AG20443 (cell line): ENCODE results near the gene RBM26.

Source experiments
- DNase-seq: peaks from one replicate; pipeline ENCODE4 v3.0.0; 2012; ENCODE audit warnings: low spot score, mixed read lengths

RBM26 gene

DNA sequence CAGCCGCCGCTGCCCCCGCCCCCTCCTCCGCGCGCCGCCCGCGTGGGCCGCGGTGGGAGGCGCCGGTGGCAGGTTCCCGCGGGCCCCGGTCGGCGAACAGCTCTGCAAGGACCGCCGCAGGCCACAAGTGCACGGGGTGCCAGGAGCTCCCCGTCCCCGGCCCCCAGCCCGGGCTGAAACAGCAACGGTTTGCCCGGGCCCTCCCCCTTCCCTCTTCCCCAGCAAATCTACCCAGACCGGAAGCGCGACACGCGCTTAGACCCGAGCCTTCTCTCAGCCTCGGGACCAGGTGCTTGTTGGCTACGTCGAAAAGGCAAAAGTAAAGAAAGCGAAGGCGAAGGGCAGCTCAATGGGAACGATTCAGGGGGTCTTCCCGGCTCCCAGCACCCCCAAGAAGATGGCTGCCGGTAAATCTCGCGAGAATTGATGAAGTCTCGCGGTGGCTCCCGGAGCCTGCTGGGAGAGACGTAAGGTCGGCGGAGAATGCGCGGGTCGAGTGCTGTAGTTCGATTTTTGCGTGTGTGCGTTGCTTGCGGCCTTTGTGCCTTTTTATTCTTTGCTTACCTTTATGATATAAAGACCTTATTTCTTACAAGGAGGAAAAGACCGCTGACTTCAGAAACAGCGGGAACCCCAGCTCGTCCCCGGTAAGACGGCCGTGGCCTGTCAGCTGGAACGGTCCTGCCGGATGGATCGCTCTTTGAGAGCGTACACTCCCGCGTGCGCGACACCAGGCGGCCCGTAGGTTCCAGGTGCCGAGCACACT is at the start of gene RBM26:
RBM26 (minus strand) TSS at position 425 of the 766 bp plus-strand sequence. CDS start 481 bp downstream, outside the sequence.
- peak; percentile 97 for DNase-seq

DNA sequence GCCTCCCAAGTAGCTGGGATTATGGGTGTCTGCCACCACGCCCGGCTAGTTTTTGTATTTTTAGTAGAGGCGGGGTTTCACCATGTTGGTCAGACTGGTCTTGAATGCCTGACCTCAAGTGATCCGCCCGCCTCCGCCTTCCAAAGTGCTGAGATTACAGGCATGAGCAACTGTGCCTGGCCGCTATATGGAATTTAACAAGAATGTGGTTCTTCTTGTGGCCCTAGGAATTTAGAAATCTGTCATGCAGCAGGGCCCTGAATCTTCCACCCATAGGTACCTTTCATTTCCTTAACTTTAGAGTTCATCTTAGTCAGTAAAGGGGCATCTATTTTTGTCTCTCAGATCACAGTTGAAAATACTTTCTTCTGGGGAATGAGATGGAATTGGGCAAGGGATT is 49.3 kb upstream of the RBM26 start:
- DNase-seq = no peak

- no peak for DNase-seq
Observed at GRCh38 chr13:79452239-79452913, 46.3 kb upstream of the RBM26 start.

DNA sequence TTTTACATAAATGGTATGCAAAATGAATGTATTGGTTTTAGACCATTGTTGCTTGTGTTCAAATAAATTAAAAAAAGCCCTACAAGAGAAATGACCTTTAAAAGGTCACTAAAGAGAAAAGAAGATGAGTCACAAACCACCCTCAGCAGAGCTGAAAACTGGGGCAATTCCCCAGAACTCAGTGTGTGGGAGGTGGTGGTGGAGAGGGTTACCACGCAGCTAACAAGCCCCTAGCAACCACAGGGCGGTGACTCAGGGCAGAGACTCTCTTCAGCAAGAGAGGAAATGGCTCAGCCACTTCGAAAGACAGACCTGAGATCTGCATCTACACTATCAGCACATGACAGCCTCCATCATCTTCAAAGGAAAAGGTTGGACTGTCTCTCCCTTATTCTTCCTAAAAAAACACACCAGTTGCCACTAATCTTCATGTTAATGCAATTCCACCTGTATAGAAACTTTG is 45.5 kb upstream of the RBM26 start:
- peak; percentile 91 for DNase-seq

GRCh38 chr13:79450110-79450509 is 44.1 kb upstream of the RBM26 start:
- DNase-seq = no peak

DNA sequence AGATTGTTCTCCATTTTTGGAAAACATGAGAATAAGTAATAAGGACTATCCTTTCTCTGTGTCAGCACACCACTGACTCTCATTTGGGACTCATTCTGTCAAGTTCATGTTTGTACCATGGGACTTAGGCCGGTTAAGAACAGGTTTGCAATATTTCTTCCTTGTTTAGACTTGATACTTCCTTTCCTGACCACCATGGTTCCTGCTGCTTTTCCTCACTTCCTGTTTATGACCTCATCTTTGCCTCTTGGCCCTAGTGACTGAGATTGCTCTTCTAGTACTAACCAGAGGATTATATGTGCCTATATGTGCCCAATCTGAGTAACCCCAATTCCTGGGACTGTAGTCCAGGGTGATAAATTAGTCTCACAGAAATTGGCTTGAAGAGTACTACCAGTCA is 42.4 kb upstream of the RBM26 start:
- no peak for DNase-seq

DNA sequence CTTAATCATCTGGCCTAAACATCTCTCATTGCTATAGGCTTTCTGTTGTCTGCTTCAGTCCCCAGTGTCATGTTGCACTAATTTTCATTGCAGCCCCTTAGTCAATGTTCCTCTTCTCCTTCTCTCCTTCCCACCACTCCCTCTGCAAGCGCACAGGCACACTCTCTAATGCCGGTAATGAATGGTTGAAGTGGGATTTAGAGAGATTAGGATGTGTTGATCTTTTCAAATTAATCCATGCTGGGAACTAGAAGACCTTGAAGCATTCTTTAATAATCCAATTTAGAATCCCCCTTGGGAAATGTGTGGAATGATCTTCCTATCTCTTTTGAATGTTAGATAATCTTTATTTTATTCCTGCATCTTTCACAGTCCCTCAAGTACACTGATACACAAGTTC is 41.7 kb upstream of the RBM26 start:
- no peak for DNase-seq

DNA sequence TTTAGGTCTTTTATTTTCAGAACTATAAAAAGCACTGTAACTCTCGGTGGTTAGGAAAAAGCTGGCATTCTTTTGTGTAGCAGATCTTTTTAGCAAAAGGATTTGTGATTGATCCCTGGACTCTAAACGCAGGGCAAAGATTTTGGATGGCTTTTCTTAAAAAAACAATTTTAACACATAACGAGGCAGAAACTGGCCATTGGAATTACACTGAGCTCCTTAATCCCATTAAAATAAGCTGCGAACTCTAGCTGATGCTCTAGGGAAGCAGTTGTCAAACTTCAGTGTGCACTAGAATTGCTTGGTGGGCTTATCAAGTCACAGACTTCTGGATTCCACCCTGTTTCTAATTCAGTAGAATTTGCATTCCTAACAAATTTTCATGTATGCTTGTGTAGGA is 41.1 kb upstream of the RBM26 start:
- no peak for DNase-seq

GRCh38 chr13:79445968-79446645 is 40.1 kb upstream of the RBM26 start:
- no peak for DNase-seq

DNA sequence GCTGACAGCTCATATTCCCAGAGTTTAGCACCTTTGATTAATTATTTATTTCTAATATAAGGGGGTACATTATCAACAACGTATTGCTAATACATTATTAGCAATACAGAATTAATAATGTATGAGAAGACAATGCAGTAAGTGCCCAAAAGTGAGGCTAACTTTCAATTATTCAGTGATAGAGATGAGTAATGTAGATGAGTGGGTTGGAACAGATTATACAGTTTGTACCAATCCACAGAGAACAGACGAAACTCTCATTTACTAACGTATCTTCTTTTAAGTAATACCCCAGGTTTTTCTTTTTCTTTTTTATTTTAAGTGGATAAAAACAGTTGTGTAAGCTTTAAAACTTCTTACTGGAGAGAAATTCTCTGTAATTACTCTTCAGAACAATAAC is 36.7 kb upstream of the RBM26 start:
- DNase-seq = no peak

DNA sequence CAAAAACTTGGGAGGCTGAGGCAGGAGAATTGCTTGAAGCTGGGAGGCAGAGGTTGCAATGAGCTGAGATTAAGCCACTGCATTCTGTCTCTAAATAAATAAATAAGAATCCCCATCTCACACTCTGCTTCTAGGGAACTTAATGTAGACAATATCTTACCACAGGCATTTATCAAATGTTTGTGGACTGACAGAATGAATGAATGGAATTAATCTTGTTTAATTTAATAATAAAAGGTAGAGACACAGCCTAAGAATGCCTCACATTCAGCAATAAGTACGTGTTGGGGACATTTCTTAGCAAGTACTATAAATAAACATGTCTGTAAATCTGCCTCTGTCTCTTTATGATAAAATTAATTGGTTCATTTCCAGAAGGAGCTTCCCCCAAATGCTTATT is 36.2 kb upstream of the RBM26 start:
- no peak for DNase-seq

- DNase-seq = no peak
Observed at GRCh38 chr13:79440958-79441528, 35.0 kb upstream of the RBM26 start.

DNA sequence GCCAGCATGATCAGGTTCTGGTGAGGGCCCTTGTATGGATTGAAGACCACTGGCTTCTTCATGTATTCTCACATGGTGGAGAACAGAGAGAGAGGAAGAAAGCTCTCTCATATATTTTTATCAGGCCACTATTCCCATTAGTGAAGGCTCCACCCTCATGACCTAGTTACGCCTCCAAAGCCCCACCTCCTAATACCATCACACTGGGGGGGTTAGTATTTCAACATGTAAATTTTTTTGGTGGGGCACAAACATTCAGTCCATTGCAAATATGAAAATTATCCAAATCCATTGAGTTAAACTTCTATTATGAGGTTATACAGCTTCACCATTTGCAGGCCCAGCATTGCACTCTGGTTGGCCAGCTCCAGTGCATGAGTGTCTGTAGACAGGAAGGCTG is 33.2 kb upstream of the RBM26 start:
- DNase-seq = no peak

DNA sequence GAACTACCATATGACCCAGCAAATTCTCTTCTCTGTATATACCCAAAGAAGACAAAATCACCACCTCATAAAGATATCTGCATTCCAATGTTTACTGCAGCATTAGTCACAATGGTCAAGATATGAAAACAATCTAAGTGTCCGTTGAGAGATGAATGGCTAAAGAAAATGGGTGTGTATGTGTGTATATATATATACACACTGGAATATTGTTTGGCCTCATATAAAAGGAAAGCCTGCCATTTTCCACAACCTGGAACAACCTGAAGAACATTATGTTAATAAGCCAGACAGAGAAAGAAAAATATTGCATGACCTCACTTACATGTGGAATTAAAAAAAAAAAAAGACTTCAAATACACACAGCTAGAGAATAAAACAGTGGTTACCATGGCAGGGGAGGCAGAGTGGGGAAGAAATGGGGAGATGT is 29.5 kb upstream of the RBM26 start:
- no peak for DNase-seq

- DNase-seq = peak; percentile 38
Observed at GRCh38 chr13:79434556-79434955, 28.5 kb upstream of the RBM26 start.

DNA sequence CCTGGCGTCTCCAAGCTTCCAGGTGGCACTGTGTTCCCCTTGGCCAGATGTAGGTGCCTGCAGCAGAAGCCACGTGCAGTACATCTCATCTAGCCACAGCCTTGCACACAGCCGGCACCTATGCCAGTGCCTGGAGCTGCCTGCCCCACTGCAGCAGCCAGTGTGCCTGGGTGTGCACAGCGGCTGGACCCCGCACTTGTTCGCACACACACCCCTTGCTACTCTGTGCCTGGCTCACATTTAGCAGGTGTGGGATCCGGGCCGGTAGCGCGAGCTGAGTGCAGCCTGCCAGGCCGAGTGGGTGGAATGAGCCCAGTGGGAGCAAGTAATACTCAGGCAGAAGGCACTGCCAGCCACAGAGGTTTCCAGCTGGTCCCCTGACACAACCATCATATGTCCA is 26.9 kb upstream of the RBM26 start:
- no peak for DNase-seq

DNA sequence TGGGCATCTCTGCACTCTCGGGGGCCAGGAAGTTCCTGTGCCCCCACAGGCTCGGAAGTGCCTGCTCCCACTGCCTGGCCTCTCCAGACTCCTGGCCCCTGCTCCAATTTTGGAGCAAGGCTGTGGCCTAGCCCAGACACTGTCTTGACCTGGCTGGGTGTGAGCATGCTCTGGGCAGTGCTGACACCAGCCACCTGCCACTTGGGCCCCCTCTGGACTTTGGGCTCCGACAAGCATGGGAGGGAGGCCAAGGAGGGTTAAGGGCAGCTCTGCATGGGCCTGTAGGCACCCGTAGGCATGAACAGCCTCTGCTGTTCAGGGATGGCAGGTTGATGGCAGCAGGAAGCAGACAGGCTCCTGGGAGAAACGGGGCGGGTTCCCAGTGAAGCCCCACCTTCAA is 26.0 kb upstream of the RBM26 start:
- no peak for DNase-seq

GRCh38 chr13:79429309-79429708 is 23.3 kb upstream of the RBM26 start:
- DNase-seq = no peak

GRCh38 chr13:79427883-79428282 is 21.8 kb upstream of the RBM26 start:
- no peak for DNase-seq

- DNase-seq = no peak
Observed at GRCh38 chr13:79427265-79427664, 21.2 kb upstream of the RBM26 start.

GRCh38 chr13:79423801-79424642 is 18.0 kb upstream of the RBM26 start:
- DNase-seq = peak; percentile 30

DNA sequence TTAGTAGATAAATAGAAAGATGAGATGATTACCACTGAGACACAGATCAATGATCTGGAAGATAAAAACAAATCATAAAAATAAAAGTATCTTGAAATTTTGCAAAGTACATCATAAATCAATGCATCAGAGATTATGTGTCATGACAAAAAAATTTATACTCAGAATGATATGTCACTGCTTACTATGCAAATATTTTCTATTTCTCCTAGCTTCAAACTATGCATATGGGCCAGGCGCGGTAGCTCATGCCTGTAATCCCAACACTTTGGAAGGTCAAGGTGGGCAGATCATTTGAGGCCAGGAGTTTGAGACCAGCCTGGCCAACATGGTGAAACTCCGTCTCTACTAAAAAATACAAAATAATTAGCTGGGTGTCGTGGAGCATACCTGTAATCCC is 17.3 kb upstream of the RBM26 start:
- no peak for DNase-seq
